ENCODE data around the gene USP37.

The USP37 gene

DNA sequence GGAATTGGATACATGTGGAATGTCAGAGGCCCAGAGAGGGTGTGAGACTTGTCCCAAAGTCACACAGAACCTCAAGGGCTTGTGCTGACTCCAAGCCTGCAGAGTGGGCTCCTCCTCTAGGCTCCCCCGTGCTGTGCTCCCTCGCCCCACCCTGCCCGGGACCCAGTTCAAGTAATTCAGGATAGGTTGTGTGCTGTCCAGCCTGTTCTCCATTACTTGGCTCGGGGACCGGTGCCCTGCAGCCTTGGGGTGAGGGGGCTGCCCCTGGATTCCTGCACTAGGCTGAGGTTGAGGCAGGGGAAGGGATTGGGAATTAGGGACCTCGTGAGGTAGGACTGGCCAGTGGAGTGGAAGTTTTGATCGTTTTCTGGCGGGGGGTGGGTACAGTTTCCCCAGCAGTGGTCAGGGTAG, 165.7 kb downstream of the USP37 start:
- TF ChIP-seq, protein P1, sequence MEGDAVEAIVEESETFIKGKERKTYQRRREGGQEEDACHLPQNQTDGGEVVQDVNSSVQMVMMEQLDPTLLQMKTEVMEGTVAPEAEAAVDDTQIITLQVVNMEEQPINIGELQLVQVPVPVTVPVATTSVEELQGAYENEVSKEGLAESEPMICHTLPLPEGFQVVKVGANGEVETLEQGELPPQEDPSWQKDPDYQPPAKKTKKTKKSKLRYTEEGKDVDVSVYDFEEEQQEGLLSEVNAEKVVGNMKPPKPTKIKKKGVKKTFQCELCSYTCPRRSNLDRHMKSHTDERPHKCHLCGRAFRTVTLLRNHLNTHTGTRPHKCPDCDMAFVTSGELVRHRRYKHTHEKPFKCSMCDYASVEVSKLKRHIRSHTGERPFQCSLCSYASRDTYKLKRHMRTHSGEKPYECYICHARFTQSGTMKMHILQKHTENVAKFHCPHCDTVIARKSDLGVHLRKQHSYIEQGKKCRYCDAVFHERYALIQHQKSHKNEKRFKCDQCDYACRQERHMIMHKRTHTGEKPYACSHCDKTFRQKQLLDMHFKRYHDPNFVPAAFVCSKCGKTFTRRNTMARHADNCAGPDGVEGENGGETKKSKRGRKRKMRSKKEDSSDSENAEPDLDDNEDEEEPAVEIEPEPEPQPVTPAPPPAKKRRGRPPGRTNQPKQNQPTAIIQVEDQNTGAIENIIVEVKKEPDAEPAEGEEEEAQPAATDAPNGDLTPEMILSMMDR (IDR thresholded peaks at IDR 0.05), result no peak

DNA sequence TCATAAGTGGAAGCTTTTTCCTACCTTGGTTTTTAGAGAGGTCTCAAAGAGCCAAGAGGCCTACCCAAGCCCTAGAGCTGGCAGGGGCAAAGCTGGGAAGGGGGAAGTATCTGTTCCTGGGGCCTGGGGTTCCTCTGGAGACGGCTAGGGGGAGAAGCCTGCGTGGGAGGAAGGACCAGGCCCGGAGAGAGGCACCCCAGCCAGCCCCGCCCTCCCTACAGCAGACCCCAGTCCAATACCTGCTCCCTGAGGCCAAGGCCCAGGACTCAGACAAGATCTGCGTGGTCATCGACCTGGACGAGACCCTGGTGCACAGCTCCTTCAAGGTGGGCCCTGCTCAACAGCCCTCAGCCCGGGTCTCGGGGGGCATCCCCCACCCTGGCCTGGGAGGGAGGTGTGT, 166.3 kb downstream of the USP37 start:
- TF ChIP-seq, protein P1 (IDR thresholded peaks at IDR 0.05), result no peak

DNA sequence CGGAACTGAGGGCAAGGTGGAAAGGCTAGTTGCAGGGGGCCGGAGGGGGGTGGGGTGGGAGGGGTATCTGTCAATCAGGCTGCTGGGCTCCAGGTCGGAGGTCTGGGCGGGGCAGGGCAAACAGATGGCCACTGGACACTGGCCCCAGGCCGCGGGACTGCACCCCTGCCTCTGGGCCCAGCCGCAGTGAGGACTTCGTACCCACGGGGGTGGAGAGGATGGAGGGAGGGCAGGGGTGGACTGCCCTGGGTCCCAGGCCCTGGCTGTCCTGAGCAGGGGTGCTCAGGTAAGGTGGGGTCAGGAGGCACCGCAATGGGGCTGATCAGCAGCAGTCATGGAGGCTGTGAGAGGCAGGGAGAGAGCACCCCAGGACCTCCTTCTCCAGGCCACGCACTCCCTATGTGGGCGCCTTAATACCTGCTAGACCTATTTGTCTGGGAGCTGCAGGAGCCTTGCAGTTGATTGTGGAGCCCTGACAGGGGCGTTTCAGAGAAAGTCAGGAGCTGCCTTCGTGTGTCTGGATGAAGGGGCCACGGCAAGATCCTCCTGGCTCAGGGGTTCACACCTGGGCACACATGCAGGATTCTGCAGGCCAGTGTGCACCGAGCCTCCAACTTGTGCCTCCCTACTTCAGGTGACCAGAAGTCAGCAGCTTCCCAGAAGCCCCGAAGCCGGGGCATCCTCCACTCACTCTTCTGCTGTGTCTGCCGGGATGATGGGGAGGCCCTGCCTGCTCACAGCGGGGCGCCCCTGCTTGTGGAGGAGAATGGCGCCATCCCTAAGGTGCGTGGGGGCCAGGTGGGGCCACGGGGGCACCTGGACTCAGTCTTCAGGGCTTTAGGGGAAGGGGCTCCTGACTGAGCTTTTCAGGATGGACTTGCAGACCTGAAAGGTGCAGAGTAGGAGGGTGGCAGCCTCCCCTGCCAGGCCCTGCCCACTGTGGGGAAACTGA, 166.9 kb downstream of the USP37 start:
- TF ChIP-seq, protein P1 (IDR thresholded peaks at IDR 0.05), result no peak
